Measurements from ENCODE around the gene A1CF. TPM values are rescaled to one million over a fixed set of nuclear protein-coding genes. Genes with fewer than 3 reads are reported as not detected.
A peak's percentile ranks its signal among the peaks of the same experiment; 100 is the strongest.

A1CF gene
- total and polyA plus RNA-seq, 2 of the 8 experiments (the other 6 are each of a cell fraction or from before 2014, with no cell fraction given) = not detected

- peak; percentile 90 for FAIRE-seq
- Histone ChIP-seq H3K79me2 (ENCODE audit: control insufficient read depth in 1 of 2, insufficient read depth in 2 of 2, low read length in 2 of 2) (no peaks in the 10 kb centered on the region), H3K18ac (ENCODE audit: extremely low read depth, low read length) (no peak overlapping the region), H4K20me1 (replicated peaks in 1 of 2; ENCODE audit: control insufficient read depth in 1 of 2, insufficient read depth in 2 of 2, low read length in 2 of 2) (no peaks in the 10 kb centered on the region), H3K9ac (replicated peaks in 1 of 4; ENCODE audit: extremely low read depth in 1 of 4, low read depth in 3 of 4, low read length in 3 of 4) (no peak overlapping the region), H3K79me1 (ENCODE audit: low read depth, low read length) (no peaks in the 10 kb centered on the region), H4K8ac (ENCODE audit: extremely low read depth, insufficient read depth, low read length) (no peak overlapping the region), H3K14ac (ENCODE audit: insufficient read length) (no peak overlapping the region), H2BK5ac (ENCODE audit: low read depth, low read length) (no peak overlapping the region), H2AK5ac (ENCODE audit: low read depth, low read length) (no peak overlapping the region), H3K4me1 (replicated peaks in 1 of 4; ENCODE audit: control insufficient read depth in 3 of 4, insufficient read depth in 4 of 4, low read length in 3 of 4) (peaks cover 0 to 5% (median 1%) of the 10 kb centered on the region in 4 experiments; a peak in 3 of 7 replicates), H2AFZ (ENCODE audit: low read length) (peak overlapping the region; percentile 94; the same call in 1 of the 2 replicates), H2BK120ac (replicated peaks; ENCODE audit: low read depth, low read length) (no peak overlapping the region), H2BK15ac (ENCODE audit: low read length) (no peak overlapping the region), H3K36me3 (ENCODE audit: control insufficient read depth in 2 of 4, insufficient read depth in 4 of 4, low read length in 3 of 4) (no peaks in the 10 kb centered on the region), H2BK12ac (ENCODE audit: low read depth, low read length) (no peak overlapping the region), H3K23ac (ENCODE audit: insufficient read length) (no peak overlapping the region), H3K27ac (ENCODE audit: low read depth, low read length) (no peak overlapping the region), H4K91ac (replicated peaks; ENCODE audit: insufficient read length, low read length) (no peak overlapping the region), H4K5ac (ENCODE audit: insufficient read length, low read depth, low read length) (no peak overlapping the region), H3K4me2 (ENCODE audit: insufficient read depth in 1 of 2, low read depth in 2 of 2, low read length in 2 of 2) (peak overlapping the region in 1 of 2 experiments; percentile 13; a peak in 1 of 4 replicates), H3K4ac (replicated peaks; ENCODE audit: insufficient read length, low read depth, low read length) (no peak overlapping the region), H2BK20ac (ENCODE audit: low read length) (no peak overlapping the region), H3K27me3 (replicated peaks in 1 of 4; ENCODE audit: control insufficient read depth in 3 of 4, extremely low read depth in 1 of 4, insufficient read depth in 3 of 4, low read length in 3 of 4) (no peaks in the 10 kb centered on the region), H3K9me3 (ENCODE audit: insufficient read depth in 2 of 2, low read depth in 1 of 2, low read length in 1 of 2) (no peaks in the 10 kb centered on the region), H3K56ac (replicated peaks; ENCODE audit: insufficient read length, low read depth, low read length) (no peak overlapping the region), H3K4me3 (ENCODE audit: extremely low read depth in 1 of 4, insufficient read depth in 2 of 4, low read depth in 3 of 4, low read length in 4 of 4) (no peak overlapping the region), H3K23me2 (ENCODE audit: low read depth, low read length) (no peaks in the 10 kb centered on the region)
- ChIA-PET POLR2A (ENCODE audit: partially characterized antibody) (interaction anchor here (1.0 kb wide), 1 partner anchor 232 kb away, joined by 3 read pairs; no protein-coding TSS in a partner anchor), CTCF (ENCODE audit: partially characterized antibody) (interaction anchor here (0.9 kb wide), 1 partner anchor 69 kb away, joined by 4 read pairs; no protein-coding TSS in a partner anchor)
- DNase-seq (ENCODE audit: low read depth in 1 of 2, low spot score in 2 of 2) = no peak
- 65% methylated on average over 5 of the region's 5 CpGs; no CpG with 5 or more reads in 1 of the 2 experiments for WGBS, 2 experiments (ENCODE audit: extremely low coverage in 1 of 2, insufficient coverage in 1 of 2, insufficient read length in 1 of 2, insufficient replicate concordance in 2 of 2, low coverage in 1 of 2, low lambda C conversion rate in 2 of 2, missing lambda C conversion rate in 1 of 2)
- TF ChIP-seq RFX5 (IDR thresholded peaks at IDR 0.05; ENCODE audit: borderline replicate concordance, low read depth, low read length) (no peak), NRF1 (IDR thresholded peaks at IDR 0.05; ENCODE audit: low read depth, low read length) (no peak), ATF2 (IDR thresholded peaks at IDR 0.05; ENCODE audit: low read length) (no peak), NANOG (IDR thresholded peaks at IDR 0.05; ENCODE audit: insufficient read depth, low read depth, low read length, poor library complexity, severe bottlenecking) (no peak), RBBP5 (IDR thresholded peaks at IDR 0.05; ENCODE audit: borderline replicate concordance, low read depth, low read length) (no peak), TAF7 (optimal IDR thresholded peaks at IDR 0.05; ENCODE audit: borderline replicate concordance, low read depth, low read length) (no peak), CHD1 (IDR thresholded peaks at IDR 0.05; ENCODE audit: low read depth, low read length) (no peak), RNF2 (IDR thresholded peaks at IDR 0.05; ENCODE audit: borderline replicate concordance, low read depth, low read length, missing control alignments, poor library complexity, severe bottlenecking) (no peak), SUZ12 (IDR thresholded peaks at IDR 0.05; ENCODE audit: low read length) (no peak), YY1 (IDR thresholded peaks at IDR 0.05; ENCODE audit: low read depth, low read length) (no peak), GABPA (IDR thresholded peaks at IDR 0.05; ENCODE audit: borderline replicate concordance, insufficient read depth, low read length) (no peak), ASH2L (IDR thresholded peaks at IDR 0.05; ENCODE audit: low read length) (no peak)
Measured at GRCh38 chr10:50857579-50857978, 27.8 kb downstream of the A1CF start.
